GM13976 (cell line): ENCODE results near the gene NUP62CL.
A peak's percentile ranks its signal among the peaks of the same experiment; 100 is the strongest.

ENCODE experiments used
- DNase-seq: peaks from one replicate; pipeline ENCODE4 v3.0.0; 2012; ENCODE audit warnings: low spot score
- in situ Hi-C: fragments of 300-500 bp; cut with MboI; formaldehyde crosslinking; loops from one replicate; pipeline ENCODE4 v1.12.0; 2022; ENCODE audit warnings: low sequenced_read_pairs, mixed read lengths, inconsistent platforms; ENCODE audit not compliant: unreplicated experiment
- TF ChIP-seq, protein P1 (sequence below): IDR thresholded peaks from 2 replicates; pipeline ENCODE4 v1.5.1; 2012; ENCODE audit warnings: borderline replicate concordance, mild to moderate bottlenecking; ENCODE audit not compliant: insufficient read depth; ENCODE audit errors: extremely low read depth, missing control alignments, control extremely low read depth

The NUP62CL gene

GRCh38 chrX:107146670-107147069 lies 59.6 kb downstream of the NUP62CL start:
- in situ Hi-C loops, result no loop called here
- TF ChIP-seq, protein P1, sequence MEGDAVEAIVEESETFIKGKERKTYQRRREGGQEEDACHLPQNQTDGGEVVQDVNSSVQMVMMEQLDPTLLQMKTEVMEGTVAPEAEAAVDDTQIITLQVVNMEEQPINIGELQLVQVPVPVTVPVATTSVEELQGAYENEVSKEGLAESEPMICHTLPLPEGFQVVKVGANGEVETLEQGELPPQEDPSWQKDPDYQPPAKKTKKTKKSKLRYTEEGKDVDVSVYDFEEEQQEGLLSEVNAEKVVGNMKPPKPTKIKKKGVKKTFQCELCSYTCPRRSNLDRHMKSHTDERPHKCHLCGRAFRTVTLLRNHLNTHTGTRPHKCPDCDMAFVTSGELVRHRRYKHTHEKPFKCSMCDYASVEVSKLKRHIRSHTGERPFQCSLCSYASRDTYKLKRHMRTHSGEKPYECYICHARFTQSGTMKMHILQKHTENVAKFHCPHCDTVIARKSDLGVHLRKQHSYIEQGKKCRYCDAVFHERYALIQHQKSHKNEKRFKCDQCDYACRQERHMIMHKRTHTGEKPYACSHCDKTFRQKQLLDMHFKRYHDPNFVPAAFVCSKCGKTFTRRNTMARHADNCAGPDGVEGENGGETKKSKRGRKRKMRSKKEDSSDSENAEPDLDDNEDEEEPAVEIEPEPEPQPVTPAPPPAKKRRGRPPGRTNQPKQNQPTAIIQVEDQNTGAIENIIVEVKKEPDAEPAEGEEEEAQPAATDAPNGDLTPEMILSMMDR, result no peak
- DNase-seq, result no peak

GRCh38 chrX:107135965-107136307 lies 70.3 kb downstream of the NUP62CL start:
- in situ Hi-C loops, result no loop called here
- DNase-seq, result no peak
- TF ChIP-seq, protein P1, result no peak

GRCh38 chrX:107135049-107135964 lies 70.9 kb downstream of the NUP62CL start:
- in situ Hi-C loops, result no loop called here
- DNase-seq, result no peak
- TF ChIP-seq, protein P1, result no peak

GRCh38 chrX:107123750-107124149 lies 82.5 kb downstream of the NUP62CL start:
- in situ Hi-C loops, result no loop called here
- TF ChIP-seq, protein P1, result no peak

DNA sequence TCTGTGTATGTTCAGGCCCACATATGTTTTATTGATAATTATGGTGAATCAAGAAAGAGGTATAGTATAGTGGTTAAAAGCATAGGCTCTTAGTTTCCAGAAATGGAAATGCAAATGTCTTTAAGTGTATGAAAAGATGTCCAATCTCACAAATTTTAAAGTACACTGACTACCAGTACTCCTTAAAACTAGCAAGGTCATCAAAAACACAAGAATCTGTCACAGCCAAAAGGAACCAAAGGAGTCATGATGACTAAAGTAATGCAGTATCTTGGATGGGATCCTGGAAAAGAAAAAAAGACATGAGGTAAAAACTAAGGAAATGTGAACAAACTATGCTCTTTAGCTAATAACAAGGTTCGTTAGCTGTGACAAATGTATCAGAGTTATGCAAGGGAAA lies 87.0 kb downstream of the NUP62CL start:
- in situ Hi-C loops, result no loop called here
- TF ChIP-seq, protein P1, result no peak
- no peak for DNase-seq

More at GRCh38 chrX:107123750-107124149, 82.5 kb downstream of the NUP62CL start:
- no peak for DNase-seq

DNA sequence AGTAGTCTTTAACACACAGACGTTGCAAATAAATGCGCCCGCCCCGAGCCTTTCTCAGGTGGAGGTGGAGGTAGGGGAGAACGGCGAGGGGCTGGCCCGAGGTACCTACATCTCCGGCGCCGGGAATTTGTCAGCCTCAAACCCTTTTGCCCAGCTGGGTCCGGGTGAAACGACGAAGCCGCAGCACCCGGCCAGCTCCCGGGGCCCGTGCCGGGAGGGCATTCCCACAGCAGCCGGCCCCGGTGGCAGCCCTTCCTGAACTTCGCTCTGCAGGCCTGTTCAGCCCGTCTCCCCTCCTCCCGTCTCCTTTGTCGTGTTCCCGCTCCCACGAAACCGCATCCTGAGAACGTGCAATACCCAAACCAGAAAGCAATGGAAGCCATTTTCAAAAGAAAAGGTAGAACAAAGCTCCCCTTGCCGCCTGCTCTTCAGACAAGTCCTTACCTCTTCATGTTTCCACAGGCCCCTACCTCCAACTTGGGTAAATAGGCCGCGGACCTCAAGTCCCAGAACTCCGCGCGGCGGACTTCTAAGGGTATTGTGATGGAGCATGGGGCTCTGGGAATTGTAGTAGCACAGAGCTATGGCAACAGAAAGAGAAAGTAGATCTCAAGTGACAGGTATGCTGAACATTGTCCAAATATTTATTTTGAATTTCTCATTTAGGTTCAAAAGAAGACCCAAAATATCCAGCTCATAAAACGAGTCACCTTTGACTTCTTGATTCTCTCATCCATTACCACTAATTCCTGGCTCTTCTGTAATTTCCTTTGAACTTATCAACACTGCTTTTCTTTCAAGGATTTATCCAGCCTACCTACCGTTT lies 87.7 kb downstream of the NUP62CL start, which contains the start of gene RBM41:
TSS of gene RBM41 (minus strand) at position 501 of the 826 bp plus-strand sequence. CDS start at position 452, 49 bp downstream.
- TF ChIP-seq, protein P1, result no peak
- in situ Hi-C loops, result no loop called here
- peak; percentile 68 for DNase-seq
